ENCODE measurements around the gene CROCC. TPM values are rescaled to one million over a fixed set of nuclear protein-coding genes. Genes with fewer than 3 reads are reported as not detected.
"Not testable (repeated sequence)": the region's sequence is repeated elsewhere in the genome, so short reads cannot be mapped to it uniquely, and the experiment has no call there.

Gene CROCC
- total RNA-seq, 1 experiment from 2014 or later, result 36.9 TPM

- not testable (repeated sequence) for H3K36me3 ChIP-seq, H3K27me3 ChIP-seq, DNase-seq, H3K9me3 ChIP-seq
- H3K4me3 ChIP-seq, result peak overlapping the region; percentile 33
Measured at GRCh38 chr1:16895233-16895597, 26.5 kb upstream of the CROCC start.

DNA sequence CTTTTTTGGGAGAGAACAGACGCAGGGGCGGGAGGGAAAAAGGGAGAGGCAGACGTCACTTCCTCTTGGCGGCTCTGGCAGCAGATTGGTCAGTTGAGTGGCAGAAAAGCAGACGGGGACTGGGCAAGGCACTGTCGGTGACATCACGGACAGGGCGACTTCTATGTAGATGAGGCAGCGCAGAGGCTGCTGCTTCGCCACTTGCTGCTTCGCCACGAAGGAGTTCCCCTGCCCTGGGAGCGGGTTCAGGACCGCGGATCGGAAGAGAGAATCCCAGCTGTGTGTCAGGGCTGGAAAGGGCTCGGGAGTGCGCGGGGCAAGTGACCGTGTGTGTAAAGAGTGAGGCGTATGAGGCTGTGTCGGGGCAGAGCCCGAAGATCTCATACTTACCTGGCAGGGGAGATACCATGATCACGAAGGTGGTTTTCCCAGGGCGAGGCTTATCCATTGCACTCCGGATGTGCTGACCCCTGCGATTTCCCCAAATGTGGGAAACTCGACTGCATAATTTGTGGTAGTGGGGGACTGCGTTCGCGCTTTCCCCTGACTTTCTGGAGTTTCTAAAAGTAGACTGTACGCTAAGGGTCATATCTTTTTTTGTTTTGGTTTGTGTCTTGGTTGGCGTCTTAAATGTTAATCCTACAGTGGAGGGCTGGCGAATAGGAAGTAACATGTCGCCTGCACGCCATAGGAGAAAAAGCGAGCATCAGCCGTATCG, 26.0 kb upstream of the CROCC start, which contains the start of gene RNU1-2:
RNU1-2 (plus strand) TSS at position 383 of the 718 bp plus-strand sequence.
- H3K27me3 ChIP-seq, result not testable (repeated sequence)
- peak; percentile 91 for DNase-seq

DNA sequence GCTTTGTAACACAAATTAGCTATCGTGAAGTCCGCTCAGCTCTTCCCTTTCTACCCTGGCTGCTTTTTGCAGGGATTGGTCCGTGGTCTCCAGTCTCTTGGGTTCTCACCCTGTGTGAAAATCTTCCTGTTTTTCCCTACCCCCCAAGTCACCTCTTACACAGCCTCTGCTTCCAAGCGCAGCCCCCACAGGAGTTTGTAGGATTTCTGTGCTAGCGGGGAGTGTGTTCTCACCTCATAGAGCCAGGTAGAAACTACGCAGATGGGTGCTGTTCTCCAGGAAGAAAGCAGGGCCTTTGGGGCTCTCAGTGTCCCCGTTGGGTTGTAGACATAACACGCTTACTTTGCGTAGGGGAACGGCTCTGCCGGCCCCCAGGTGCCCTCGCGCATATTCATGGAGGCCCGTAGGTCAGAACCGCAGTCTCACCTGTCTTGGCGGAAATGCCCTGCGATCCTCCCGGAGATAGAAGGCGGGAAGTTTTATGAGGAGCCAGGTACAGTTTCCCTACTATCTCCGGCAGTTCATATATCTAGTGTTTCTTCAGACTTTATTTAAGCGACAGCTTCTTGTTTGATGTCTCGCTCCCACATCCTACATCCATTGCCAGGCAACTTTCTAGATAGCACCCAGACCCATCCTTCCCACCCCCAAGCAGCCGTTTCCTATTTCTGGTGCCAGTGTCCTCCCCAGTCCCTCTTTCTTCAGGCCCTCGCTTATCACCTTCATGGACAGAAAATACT, 25.2 kb upstream of the CROCC start:
- not testable (repeated sequence) for H3K9me3 ChIP-seq, H3K4me3 ChIP-seq
- DNase-seq, result peak; percentile 90

More for the DNA sequence above, 26.0 kb upstream of the CROCC start, which contains the start of gene RNU1-2:
- H3K4me3 ChIP-seq, result peak within 1 kb of the TSS; percentile 33
- not testable (repeated sequence) for H3K36me3 ChIP-seq, H3K9me3 ChIP-seq

DNA sequence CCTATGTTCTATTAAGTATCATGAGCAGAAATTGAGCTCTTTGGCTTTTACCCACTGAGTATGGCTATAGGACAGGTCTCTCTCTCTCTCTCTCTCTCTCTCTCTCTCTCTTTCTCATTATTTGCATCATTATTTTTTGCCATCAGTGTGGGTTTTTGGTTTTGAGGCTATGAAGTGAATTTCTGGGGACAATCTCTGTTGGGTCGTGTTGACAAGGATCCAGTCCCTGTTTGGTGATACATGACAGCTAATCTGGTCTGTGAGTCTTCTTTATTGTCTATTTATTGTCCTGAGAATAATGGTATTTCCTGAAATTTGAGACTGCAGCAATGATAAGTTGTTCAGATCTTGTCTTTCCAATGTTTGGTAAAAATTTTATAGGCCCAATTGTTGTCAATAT, 24.1 kb upstream of the CROCC start:
- H3K36me3 ChIP-seq, H3K9me3 ChIP-seq, H3K27me3 ChIP-seq, H3K4me3 ChIP-seq, DNase-seq: not testable (repeated sequence)

More for the DNA sequence above, 25.2 kb upstream of the CROCC start:
- not testable (repeated sequence) for H3K27me3 ChIP-seq, H3K36me3 ChIP-seq

- DNase-seq, H3K9me3 ChIP-seq, H3K27me3 ChIP-seq, H3K4me3 ChIP-seq, H3K36me3 ChIP-seq: not testable (repeated sequence)
Measured at GRCh38 chr1:16898298-16898697, 23.4 kb upstream of the CROCC start.

- not testable (repeated sequence) for H3K4me3 ChIP-seq, DNase-seq, H3K9me3 ChIP-seq, H3K36me3 ChIP-seq, H3K27me3 ChIP-seq
Measured at GRCh38 chr1:16899020-16899419, 22.7 kb upstream of the CROCC start.

DNA sequence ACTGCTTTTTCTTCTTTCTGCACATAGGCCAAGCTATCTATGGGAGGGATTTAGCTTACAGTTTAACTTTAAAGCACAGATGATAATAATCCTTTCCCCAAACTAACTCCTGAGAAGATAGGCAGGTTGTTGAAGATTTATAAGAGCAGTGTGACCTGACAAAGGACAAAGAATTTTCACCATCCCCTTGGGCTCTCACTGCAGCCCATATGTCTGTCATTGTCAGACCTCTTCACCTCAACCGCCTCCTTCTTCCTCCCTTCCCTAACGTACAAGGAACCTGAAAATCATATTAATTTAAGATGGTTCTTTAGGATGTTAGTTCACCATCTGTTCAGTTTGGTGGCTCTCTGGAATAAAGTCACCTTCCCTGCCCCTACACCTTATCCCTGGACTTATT, 21.0 kb upstream of the CROCC start:
- Histone ChIP-seq H3K9me3 (no peaks in the 10 kb centered on the region; the same call in 1 of the 2 replicates), H3K36me3 (no peaks in the 10 kb centered on the region), H3K27me3 (no peaks in the 10 kb centered on the region), H3K4me3 (no peak overlapping the region)
- no peak for DNase-seq

DNA sequence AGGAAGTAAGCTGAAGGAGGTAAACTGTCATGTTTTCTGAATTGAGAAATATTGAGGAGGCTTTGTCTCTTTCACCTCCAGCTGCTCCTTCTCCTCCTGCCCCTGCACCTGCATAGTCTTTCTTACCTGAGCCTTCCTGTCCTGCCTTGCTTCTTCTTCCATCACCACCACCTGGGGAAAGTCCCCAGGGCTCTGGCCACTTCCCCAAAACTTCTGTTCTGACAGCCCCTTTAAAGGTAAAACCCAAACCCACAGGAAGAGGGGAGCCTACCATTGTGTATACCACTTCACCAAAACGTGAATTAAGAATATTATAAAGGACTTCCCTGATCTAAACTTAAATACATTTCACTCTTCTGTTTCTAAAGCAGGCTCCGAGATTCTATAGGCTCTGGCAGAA, 20.4 kb upstream of the CROCC start:
- H3K9me3 ChIP-seq, H3K27me3 ChIP-seq: not testable (repeated sequence)

DNA sequence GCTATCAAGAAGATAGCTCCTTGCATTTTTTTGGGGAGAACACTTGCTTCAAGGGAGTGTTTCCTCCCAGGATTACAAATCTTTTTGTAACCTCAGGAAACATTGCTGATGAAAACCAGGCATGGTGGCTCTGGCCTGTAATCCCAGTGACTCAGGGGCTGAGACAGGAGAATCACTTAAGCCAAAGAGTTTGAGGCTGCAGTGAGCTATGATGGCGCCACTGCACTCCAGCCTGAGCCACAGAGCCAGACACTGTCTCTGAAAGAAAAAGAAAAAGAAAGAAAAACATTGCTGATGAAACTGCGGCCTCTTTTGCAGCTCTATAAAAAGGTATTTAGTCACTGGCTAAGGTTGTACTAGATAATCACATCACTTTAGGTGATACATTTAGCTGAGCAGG, 18.7 kb upstream of the CROCC start:
- Histone ChIP-seq H3K4me3 (no peak overlapping the region), H3K27me3 (no peaks in the 10 kb centered on the region), H3K36me3 (no peaks in the 10 kb centered on the region), H3K9me3 (no peaks in the 10 kb centered on the region; the same call in 1 of the 2 replicates)
- DNase-seq, result peak; percentile 67

More for the DNA sequence above, 20.4 kb upstream of the CROCC start:
- not testable (repeated sequence) for H3K4me3 ChIP-seq, DNase-seq, H3K36me3 ChIP-seq

DNA sequence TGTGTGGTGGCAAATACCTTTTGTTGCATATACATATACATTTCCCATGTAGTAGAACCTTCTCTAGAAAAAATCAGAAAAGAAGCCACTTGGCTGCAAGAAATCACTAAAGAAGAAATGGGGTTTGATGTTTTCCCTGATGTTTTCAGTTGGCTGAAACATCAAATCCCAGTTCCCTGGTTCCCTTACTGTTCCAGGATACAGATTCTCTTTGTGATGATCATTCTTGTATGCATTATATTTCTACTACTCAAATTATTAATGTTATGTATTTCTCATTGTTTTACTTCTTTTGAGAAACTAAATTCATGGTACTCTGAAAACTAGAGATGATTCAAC, 18.3 kb upstream of the CROCC start:
- no peak for DNase-seq
- Histone ChIP-seq H3K4me3 (peak overlapping the region; percentile 67), H3K9me3 (no peaks in the 10 kb centered on the region; the same call in 1 of the 2 replicates)

GRCh38 chr1:16904560-16905109, 17.1 kb upstream of the CROCC start:
- Histone ChIP-seq H3K27me3 (no peaks in the 10 kb centered on the region), H3K36me3 (no peaks in the 10 kb centered on the region), H3K4me3 (peak overlapping the region; percentile 67), H3K9me3 (no peaks in the 10 kb centered on the region; the same call in 1 of the 2 replicates)
- DNase-seq, result peak; percentile 100

More for the DNA sequence above, 18.3 kb upstream of the CROCC start:
- Histone ChIP-seq H3K36me3 (no peaks in the 10 kb centered on the region), H3K27me3 (no peaks in the 10 kb centered on the region)

DNA sequence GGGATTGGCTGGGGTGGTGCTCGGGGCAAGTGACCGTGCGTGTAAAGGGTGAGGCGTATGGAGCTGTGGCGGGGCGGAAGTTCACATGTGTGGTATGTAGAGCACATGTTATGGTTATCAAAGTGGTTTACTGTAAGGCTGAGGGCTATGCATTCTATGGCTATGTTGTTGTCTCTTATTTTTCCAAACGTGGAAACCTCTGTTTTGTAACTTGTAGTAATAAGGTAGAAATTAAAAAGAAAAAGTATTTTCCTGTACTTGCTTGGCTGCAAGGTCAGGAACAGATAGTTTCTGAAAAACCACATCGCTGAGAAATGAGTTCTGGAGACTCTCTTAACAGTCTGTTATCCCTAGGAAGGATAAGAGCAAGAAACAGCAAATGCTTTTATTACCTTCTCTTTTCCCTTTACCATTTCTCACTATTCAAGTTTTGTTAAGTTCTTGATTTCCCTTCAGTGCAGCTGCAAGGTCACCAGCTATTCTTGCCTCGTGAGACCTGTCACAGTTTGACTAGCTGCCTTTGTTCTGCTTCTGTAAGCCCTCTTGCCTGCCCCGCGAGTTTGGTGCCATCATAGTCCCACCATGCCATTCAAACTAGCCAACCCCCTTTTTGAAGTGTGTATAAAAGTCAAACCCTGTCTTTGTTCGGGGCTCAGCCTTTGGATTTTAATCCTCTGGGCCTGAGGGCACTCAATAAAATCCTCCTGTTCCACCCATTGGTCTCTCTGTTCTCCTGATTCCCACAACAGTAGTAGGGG, 16.4 kb upstream of the CROCC start:
- Histone ChIP-seq H3K4me3 (peak overlapping the region; percentile 67), H3K9me3 (no peaks in the 10 kb centered on the region; the same call in 1 of the 2 replicates), H3K36me3 (no peaks in the 10 kb centered on the region), H3K27me3 (no peaks in the 10 kb centered on the region)
- peak; percentile 52 for DNase-seq

GRCh38 chr1:16905868-16906702, 15.6 kb upstream of the CROCC start:
- DNase-seq, result no peak
- no peak overlapping the region for H3K4me3 ChIP-seq
- no peaks in the 10 kb centered on the region for H3K36me3 ChIP-seq
- H3K9me3 ChIP-seq, result no peaks in the 10 kb centered on the region; the same call in 1 of the 2 replicates
- no peaks in the 10 kb centered on the region for H3K27me3 ChIP-seq

DNA sequence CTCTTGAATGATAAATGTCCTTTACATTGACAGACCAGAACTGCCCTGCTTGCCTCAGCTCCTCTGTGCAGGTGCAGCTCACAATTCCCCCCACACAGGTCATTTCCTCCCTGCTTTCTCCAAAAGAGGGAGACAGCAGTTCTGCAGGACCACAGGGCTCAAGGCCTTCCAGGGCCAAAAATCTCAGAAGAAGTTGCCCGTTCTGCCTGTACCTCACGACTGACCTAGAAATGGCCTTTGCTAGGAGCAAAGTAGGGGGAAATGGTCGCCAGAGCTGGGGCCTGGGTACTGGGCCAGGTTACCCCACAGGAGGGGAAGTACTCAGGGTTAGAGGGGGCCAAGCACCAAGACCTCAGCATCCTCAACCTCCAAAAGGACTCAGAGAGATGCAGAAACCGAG, 14.9 kb upstream of the CROCC start:
- no peaks in the 10 kb centered on the region for H3K36me3 ChIP-seq
- H3K9me3 ChIP-seq, result no peaks in the 10 kb centered on the region; the same call in 1 of the 2 replicates
- no peaks in the 10 kb centered on the region for H3K27me3 ChIP-seq
- no peak overlapping the region for H3K4me3 ChIP-seq
- no peak for DNase-seq

DNA sequence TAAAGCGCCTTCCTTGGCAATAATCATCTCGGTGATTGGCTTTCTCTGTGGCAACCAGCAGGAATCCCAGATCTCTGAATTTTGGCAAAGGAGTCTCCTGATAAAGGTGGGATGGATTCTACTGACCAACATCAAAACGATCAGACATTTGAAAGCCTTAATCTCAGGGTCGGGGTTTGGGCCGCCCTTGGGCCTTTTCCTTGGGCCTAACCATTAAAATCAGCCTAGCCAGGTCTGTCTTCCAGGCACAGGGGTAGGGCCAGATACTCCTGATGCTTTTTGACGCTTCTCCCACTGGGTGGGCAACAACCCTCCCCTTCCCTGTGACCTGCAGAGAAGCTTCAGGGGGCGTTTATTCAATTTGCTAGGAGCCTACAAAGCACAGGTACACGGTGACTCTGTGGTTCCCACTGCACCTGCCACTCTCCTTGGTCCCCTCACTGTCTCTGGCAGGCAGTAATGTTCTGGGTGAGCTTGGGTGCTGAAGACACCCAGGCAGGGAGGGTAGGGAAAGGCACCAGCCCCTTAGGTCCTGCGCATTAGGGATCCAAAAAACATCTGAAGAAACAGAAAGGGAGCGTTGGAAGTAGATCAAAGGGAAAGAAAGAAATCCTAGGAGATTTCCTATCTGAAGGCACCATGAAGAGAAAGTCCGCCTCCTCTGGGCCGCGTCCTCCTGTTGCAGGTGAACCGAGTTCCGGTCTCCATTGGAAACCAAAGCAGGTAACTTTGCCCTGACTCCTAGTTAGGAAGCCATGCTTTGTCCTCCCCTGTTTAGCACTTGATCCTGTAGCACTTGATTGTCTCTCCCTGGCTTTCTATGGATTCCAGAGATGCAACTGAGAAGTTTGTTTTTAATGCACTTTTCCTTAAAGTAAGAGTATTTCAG, 13.6 kb upstream of the CROCC start:
- no peak for DNase-seq
- Histone ChIP-seq H3K27me3 (no peaks in the 10 kb centered on the region), H3K36me3 (no peaks in the 10 kb centered on the region), H3K9me3 (no peaks in the 10 kb centered on the region; the same call in 1 of the 2 replicates), H3K4me3 (no peak overlapping the region)

Data from MG63 (cell line).